Endothelial cell of umbilical vein (primary cell): Measurements from ENCODE around the gene ASCL5. TPM values are rescaled to one million over a fixed set of nuclear protein-coding genes. Genes with fewer than 3 reads are reported as not detected.

Experiments used
- BruUV-seq: library from RNA; stranded (reverse); fragments of 400-500 nt; replicated peaks from 2 replicates; lab custom pipeline; 2021; lab: Mats Ljungman, UMichigan
- CTCF ChIA-PET: fragments of 300-600, 350-600 bp; sonication (Branson Sonifier 250); formaldehyde crosslinking; loops from one replicate; lab custom pipeline; 2021; ENCODE audit warnings: antibody characterized with exemption, inconsistent platforms; lab: Charles Lee
- POLR2A ChIA-PET: fragments of 300-600, 350-600 bp; sonication (Branson Sonifier 250); formaldehyde crosslinking; loops from one replicate; lab custom pipeline; 2021; ENCODE audit warnings: antibody characterized with exemption, inconsistent platforms; lab: Charles Lee
- DNase-seq: peaks from one replicate; pipeline ENCODE4 v3.0.0-alpha.2; 2011; ENCODE audit warnings: low read depth, low spot score
- FAIRE-seq: peaks from 2 replicates; lab custom pipeline; 2011; peaks lifted over from hg19 to GRCh38; lab: Jason Lieb, UNC
- H2AFZ ChIP-seq: 2 replicates; pipeline ENCODE4 v1.6.0; 2012; ENCODE audit warnings: low read depth, low read length, control low read depth, inconsistent platforms
- H3K27ac ChIP-seq: 2 replicates; pipeline ENCODE4 v1.5.1; 2011; ENCODE audit warnings: low read depth, mild to moderate bottlenecking, control low read depth, low read length, moderate library complexity; ENCODE audit not compliant: insufficient read depth
- H3K27me3 ChIP-seq, 2 experiments: 2 replicates each; pipeline versions ENCODE4 v1.6.0 to v1.6.1; 2011; ENCODE audit warnings: low read length in 2 of 2, mixed read lengths in 1 of 2; ENCODE audit not compliant: control insufficient read depth in 2 of 2, insufficient read depth in 2 of 2
- H3K36me3 ChIP-seq, 2 experiments: 2 replicates in 1 of 2; 3 replicates in 1 of 2; pipeline ENCODE4 v1.5.1; 2011; ENCODE audit warnings: low read length in 2 of 2, mild to moderate bottlenecking in 1 of 2, moderate library complexity in 1 of 2; ENCODE audit not compliant: control insufficient read depth in 2 of 2, insufficient read depth in 2 of 2; ENCODE audit errors: extremely low read depth in 1 of 2
- H3K4me1 ChIP-seq: 3 replicates; pipeline ENCODE4 v1.5.1; 2011; ENCODE audit warnings: mild to moderate bottlenecking, low read length; ENCODE audit not compliant: control insufficient read depth, insufficient read depth; ENCODE audit errors: extremely low read depth
- H3K4me2 ChIP-seq: 2 replicates; pipeline ENCODE4 v1.6.1; 2011; ENCODE audit warnings: low read length, control low read depth, mixed read lengths; ENCODE audit not compliant: insufficient read depth
- H3K4me3 ChIP-seq, 3 experiments: fragments of 200-600 bp in 1 of 3; sonication (generic), shearing (Covaris generic) in 1 of 3; replicated peaks in 1 of 3; 2 replicates each; pipeline ENCODE4 v1.5.1; 2011 to 2016; ENCODE audit warnings: control low read depth in 3 of 3, low read length in 3 of 3, mild to moderate bottlenecking in 2 of 3, inconsistent platforms in 1 of 3, low read depth in 1 of 3, moderate library complexity in 1 of 3; ENCODE audit not compliant: insufficient read depth in 1 of 3
- H3K79me2 ChIP-seq: 2 replicates; pipeline ENCODE4 v1.6.0; 2012; ENCODE audit warnings: low read length, inconsistent platforms; ENCODE audit not compliant: control insufficient read depth, insufficient read depth
- H3K9ac ChIP-seq: replicated peaks from 2 replicates; pipeline ENCODE3; 2011; ENCODE audit warnings: low read length, control low read depth; ENCODE audit not compliant: insufficient read depth; ENCODE audit errors: extremely low read depth
- H3K9me1 ChIP-seq: replicated peaks from 3 replicates; pipeline ENCODE4 v1.6.0; 2011; ENCODE audit warnings: mild to moderate bottlenecking, low read length; ENCODE audit not compliant: control insufficient read depth, insufficient read depth; ENCODE audit errors: extremely low read depth
- H3K9me3 ChIP-seq: replicated peaks from 2 replicates; pipeline ENCODE4 v1.5.1; 2012; ENCODE audit warnings: low read length, inconsistent platforms; ENCODE audit not compliant: control insufficient read depth, insufficient read depth
- H4K20me1 ChIP-seq: replicated peaks from 2 replicates; pipeline ENCODE3; 2011; ENCODE audit warnings: mild to moderate bottlenecking, low read length; ENCODE audit not compliant: control insufficient read depth, insufficient read depth; ENCODE audit errors: extremely low read depth
- CTCF ChIP-seq, 2 donors: IDR thresholded peaks; 1 replicate in 1 of 2; 2 replicates in 1 of 2; pipeline ENCODE4 v1.5.1; 2011; ENCODE audit warnings: low read length in 2 of 2, mild to moderate bottlenecking in 2 of 2, moderate library complexity in 2 of 2, control low read depth in 1 of 2, inconsistent platforms in 1 of 2, low read depth in 1 of 2; ENCODE audit not compliant: insufficient read depth in 1 of 2; ENCODE audit errors: extremely low read depth in 1 of 2
- EZH2 ChIP-seq: IDR thresholded peaks from 2 replicates; pipeline ENCODE4 v1.6.1; 2012; ENCODE audit warnings: borderline replicate concordance, low read depth, mild to moderate bottlenecking, moderate library complexity, low read length, inconsistent platforms; ENCODE audit not compliant: severe bottlenecking
- FOS ChIP-seq: IDR thresholded peaks from 2 replicates; pipeline ENCODE4 v1.6.1; 2011; ENCODE audit warnings: mild to moderate bottlenecking, low read length, moderate library complexity, borderline replicate concordance; ENCODE audit not compliant: insufficient read depth
- GATA2 ChIP-seq: IDR thresholded peaks from 2 replicates; pipeline ENCODE4 v1.7.0; 2011; ENCODE audit warnings: low read depth, mild to moderate bottlenecking, moderate library complexity, mixed read lengths, low read length; ENCODE audit not compliant: insufficient read length, insufficient read depth
- JUN ChIP-seq: IDR thresholded peaks from 2 replicates; pipeline ENCODE4 v1.6.1; 2011; ENCODE audit warnings: borderline replicate concordance, low read depth; ENCODE audit not compliant: insufficient read length, insufficient read depth
- MAX ChIP-seq: IDR thresholded peaks from 2 replicates; pipeline ENCODE4 v1.6.1; 2011; ENCODE audit not compliant: insufficient read depth, insufficient read length
- MYC ChIP-seq: IDR thresholded peaks from one replicate; pipeline ENCODE4 v1.6.1; 2011; ENCODE audit warnings: mild to moderate bottlenecking, low read depth, low read length
- POLR2A ChIP-seq: IDR thresholded peaks from 2 replicates; pipeline ENCODE4 v1.6.1; 2012; ENCODE audit warnings: low read depth, mild to moderate bottlenecking, control low read depth, low read length
- POLR2AphosphoS5 ChIP-seq: IDR thresholded peaks from 2 replicates; pipeline ENCODE4 v1.6.1; 2012; ENCODE audit warnings: low read depth, mild to moderate bottlenecking, control low read depth, low read length, moderate library complexity; ENCODE audit not compliant: insufficient read depth
- dilution Hi-C: fragments of 300-500 bp; cut with MboI; formaldehyde crosslinking; loops from one replicate; pipeline ENCODE4 v1.15.0; 2019; ENCODE audit warnings: low sequenced_read_pairs; ENCODE audit not compliant: extremely low pct_ligation_motif_present
- intact Hi-C: fragments of 100-400 bp; cut with micrococcal nuclease; formaldehyde crosslinking; loops from one replicate; pipeline ENCODE4 v1.10.0; 2022
- polyA plus RNA-seq, 4 experiments: library from polyadenylated mRNA; depleted of rRNA in 3 of 4; stranded (reverse) in 3 of 4; unstranded in 1 of 4; fragments of >200 nt; gene quantifications; 2 replicates each; pipeline versions ENCODE4 v1.2.1 to v1.2.3, GENCODE V29; 2011 to 2012; ENCODE audit warnings: missing spikeins in 1 of 4
- total RNA-seq: library from RNA; stranded (reverse); gene quantifications from 2 replicates; pipeline ENCODE4 v1.2.3, GENCODE V29; 2021

The ASCL5 gene
- total and polyA plus RNA-seq, 2 donors (not counting 3 experiments of a cell fraction or from before 2014, with no cell fraction given): not detected

- no TSS peak for BruUV-seq
Measured at GRCh38 chr1:201156819-201157218, 29.8 kb upstream of the ASCL5 start.

More at GRCh38 chr1:201156819-201157218, 29.8 kb upstream of the ASCL5 start:
- H3K36me3 ChIP-seq: no peaks in the 10 kb centered on the region
- intact Hi-C loops (no loop called here), dilution Hi-C loops (no loop called here)
- DNase-seq: no peak
- H3K4me3 ChIP-seq: no peak overlapping the region
- ChIA-PET CTCF (no interaction called here), POLR2A (no interaction called here)
- peaks cover 8% of the 10 kb centered on the region for H3K4me1 ChIP-seq
- H3K4me2 ChIP-seq: no peak overlapping the region
- no peak for TF ChIP-seq GATA2
- no peak for TF ChIP-seq POLR2A
- TF ChIP-seq MYC: no peak
- no peak for TF ChIP-seq EZH2
- TF ChIP-seq POLR2AphosphoS5: no peak
- no peak for TF ChIP-seq CTCF (IDR thresholded peaks at IDR 0.05; ENCODE audit: extremely low read depth in 1 of 2, insufficient read depth in 1 of 2, low read depth in 1 of 2, low read length in 2 of 2)
- TF ChIP-seq MAX: no peak
- no peak for TF ChIP-seq JUN
- no peak for TF ChIP-seq FOS
- no peaks in the 10 kb centered on the region for H3K79me2 ChIP-seq
- peaks cover 25 to 33% of the 10 kb centered on the region in 2 experiments for H3K27me3 ChIP-seq
- no peaks in the 10 kb centered on the region for H4K20me1 ChIP-seq
- no peak overlapping the region for H2AFZ ChIP-seq
- H3K9me3 ChIP-seq: no peaks in the 10 kb centered on the region
- FAIRE-seq: no peak
- no peaks in the 10 kb centered on the region for H3K9me1 ChIP-seq
- H3K9ac ChIP-seq: no peak overlapping the region
- no peak overlapping the region for H3K27ac ChIP-seq
